Stimulated activated CD8-positive, alpha-beta memory T cell treated with anti-CD3 and anti-CD28 coated beads, Interleukin-15, amount 100 ng/mL, for 4 hours (primary cell): ENCODE results near the gene DDX31.

Source experiments
- DNase-seq, 2 donors: peaks; one replicate each; pipeline ENCODE4 v3.0.0-alpha.2; 2020; ENCODE audit warnings: low read depth in 2 of 2

DDX31 gene

GRCh38 chr9:132637351-132637750 is 32.4 kb downstream of the DDX31 start:
- no peak for DNase-seq

GRCh38 chr9:132634327-132634726 is 35.5 kb downstream of the DDX31 start:
- no peak for DNase-seq

- DNase-seq, result no peak
Measured at GRCh38 chr9:132632413-132633129, 37.2 kb downstream of the DDX31 start.

GRCh38 chr9:132631685-132632084 is 38.1 kb downstream of the DDX31 start:
- DNase-seq, result no peak

- no peak for DNase-seq
Measured at GRCh38 chr9:132631280-132631679, 38.5 kb downstream of the DDX31 start.

- no peak for DNase-seq
Measured at GRCh38 chr9:132630811-132631210, 39.0 kb downstream of the DDX31 start.

GRCh38 chr9:132630116-132630515 is 39.7 kb downstream of the DDX31 start:
- DNase-seq, result no peak

GRCh38 chr9:132628746-132629145 is 41.0 kb downstream of the DDX31 start:
- no peak for DNase-seq

GRCh38 chr9:132627594-132627993 is 42.2 kb downstream of the DDX31 start:
- DNase-seq, result no peak

- DNase-seq, result no peak
Measured at GRCh38 chr9:132627106-132627505, 42.7 kb downstream of the DDX31 start.

- DNase-seq, result no peak
Measured at GRCh38 chr9:132626285-132626684, 43.5 kb downstream of the DDX31 start.

- DNase-seq, result no peak
Measured at GRCh38 chr9:132622159-132622558, 47.6 kb downstream of the DDX31 start.

- DNase-seq, result no peak
Measured at GRCh38 chr9:132616725-132617124, 53.1 kb downstream of the DDX31 start.

GRCh38 chr9:132615774-132616173 is 54.0 kb downstream of the DDX31 start:
- DNase-seq, result no peak

GRCh38 chr9:132614324-132614723 is 55.5 kb downstream of the DDX31 start:
- DNase-seq, result no peak

- no peak for DNase-seq
Measured at GRCh38 chr9:132610661-132611060, 59.1 kb downstream of the DDX31 start.

- DNase-seq, result no peak
Measured at GRCh38 chr9:132609829-132610228, 60.0 kb downstream of the DDX31 start.

- DNase-seq, result no peak
Measured at GRCh38 chr9:132609184-132609583, 60.6 kb downstream of the DDX31 start.

- DNase-seq, result no peak
Measured at GRCh38 chr9:132606066-132606465, 63.7 kb downstream of the DDX31 start.

GRCh38 chr9:132605387-132605786 is 64.4 kb downstream of the DDX31 start:
- no peak for DNase-seq

GRCh38 chr9:132602207-132602606 is 67.6 kb downstream of the DDX31 start:
- no peak for DNase-seq

GRCh38 chr9:132600326-132600984 is 69.3 kb downstream of the DDX31 start:
- DNase-seq, result no peak

GRCh38 chr9:132597073-132597775 is 72.6 kb downstream of the DDX31 start:
- no peak for DNase-seq
